Right lobe of liver (tissue), 4 donors: ENCODE data around the gene SLC8A2.

Experiments used
- CTCF ChIP-seq, 4 donors: fragments of 200-600 bp in 3 of 4; fragments of 450-650 bp in 1 of 4; IDR thresholded peaks; one replicate each; pipeline versions ENCODE4 v1.5.1 to v1.8.0; 2016 to 2022; ENCODE audit warnings: antibody characterized with exemption in 4 of 4, mild to moderate bottlenecking in 2 of 4
- POLR2A ChIP-seq: fragments of 450-650 bp; IDR thresholded peaks from one replicate; pipeline ENCODE4 v1.6.1; 2017; ENCODE audit warnings: antibody characterized with exemption, mild to moderate bottlenecking
- donor health status: DM: no; HTN: no; CAD: no.
- donor health status: DM: no; HTN: no; CAD: no.
- donor health status: DM: no; HTN: yes; CAD: no.

DNA sequence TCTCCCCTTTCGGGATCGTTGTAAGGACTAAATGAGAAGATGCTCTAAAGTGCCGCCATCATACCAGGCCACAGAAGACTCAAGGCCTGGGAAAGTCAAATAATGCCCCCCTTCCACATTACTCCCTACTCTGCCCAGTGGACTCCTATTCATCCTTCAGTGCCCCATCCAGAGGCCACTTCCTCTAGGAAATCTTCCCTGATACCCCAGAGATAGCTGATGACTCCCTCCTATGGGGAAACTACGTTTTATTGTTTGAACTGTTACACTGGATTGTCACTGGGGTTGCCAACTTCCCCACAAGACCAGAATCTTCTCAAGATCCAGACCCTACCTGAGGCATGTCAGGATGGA lies 66.5 kb downstream of the SLC8A2 start:
- TF ChIP-seq POLR2A (no peak), CTCF (IDR thresholded peaks at IDR 0.05) (no peak)
